Small intestine (tissue), 16 donors: Measurements from ENCODE around the gene MTMR8. TPM values are rescaled to one million over a fixed set of nuclear protein-coding genes. Genes with fewer than 3 reads are reported as not detected.
"Not testable (repeated sequence)": the region's sequence is repeated elsewhere in the genome, so short reads cannot be mapped to it uniquely, and the experiment has no call there.

Experiments used
- DNase-seq, 2 donors: peaks; one replicate each; pipeline versions ENCODE4 v3.0.0 to v3.0.0-alpha.2; 2013
- FAIRE-seq: peaks from 2 replicates; lab custom pipeline; 2012; peaks lifted over from hg19 to GRCh38; lab: Jason Lieb, UNC
- H3K27ac ChIP-seq, 3 donors: one replicate each; pipeline ENCODE4 v1.5.1; 2013; ENCODE audit warnings: low read length in 2 of 3, mild to moderate bottlenecking in 2 of 3, control low read depth in 1 of 3, inconsistent platforms in 1 of 3, low read depth in 1 of 3, moderate library complexity in 1 of 3
- H3K27me3 ChIP-seq, 3 donors: one replicate each; pipeline ENCODE4 v1.6.1; 2013; ENCODE audit warnings: low read length in 3 of 3, inconsistent platforms in 1 of 3; ENCODE audit not compliant: control insufficient read depth in 3 of 3, insufficient read depth in 3 of 3
- H3K36me3 ChIP-seq, 3 donors: one replicate each; pipeline ENCODE4 v1.6.1; 2013; ENCODE audit warnings: low read length in 3 of 3, inconsistent platforms in 1 of 3, low read depth in 1 of 3, mild to moderate bottlenecking in 1 of 3, moderate library complexity in 1 of 3; ENCODE audit not compliant: control insufficient read depth in 3 of 3, insufficient read depth in 2 of 3
- H3K4me1 ChIP-seq, 3 donors: one replicate each; pipeline ENCODE4 v1.6.1; 2013; ENCODE audit warnings: low read length in 2 of 3, inconsistent platforms in 1 of 3, low read depth in 1 of 3, mild to moderate bottlenecking in 1 of 3, moderate library complexity in 1 of 3; ENCODE audit not compliant: control insufficient read depth in 3 of 3, insufficient read depth in 2 of 3
- H3K4me3 ChIP-seq, 3 donors: one replicate each; pipeline ENCODE4 v1.5.1; 2013; ENCODE audit warnings: low read length in 3 of 3, control low read depth in 1 of 3, inconsistent platforms in 1 of 3, low read depth in 1 of 3, mild to moderate bottlenecking in 1 of 3, moderate library complexity in 1 of 3
- H3K9me3 ChIP-seq, 2 donors: one replicate each; pipeline ENCODE4 v1.6.1; 2013; ENCODE audit warnings: low read depth in 1 of 2, low read length in 1 of 2; ENCODE audit not compliant: control insufficient read depth in 2 of 2, insufficient read depth in 1 of 2
- WGBS, 3 donors: extraction: QIAGEN DNeasy Blood & Tissue Kit; methylation state at CpG; one replicate each; pipeline ENCODE4 v1.1.7; 2013; 5-methylcytosine and 5-hydroxymethylcytosine counted together
- long read RNA-seq, 10 donors: transcript quantifications; one replicate each; lab custom pipeline, GENCODE V29; 2026
- polyA plus RNA-seq, 4 donors: library from polyadenylated mRNA; stranded (reverse) in 3 of 4; unstranded in 1 of 4; fragments of 200-250 nt in 3 of 4; fragments of 120-200 nt in 1 of 4; gene quantifications; one replicate each; pipeline versions ENCODE4 v1.2.1 to v1.2.3, GENCODE V29; 2013
- donor health status: healthy with polysubstance abuse.
- donor health status: control.
- donor health status: control.
- donor health status: Bipolar disorder and iron deficiency.
- donor health status: healthy.

The MTMR8 gene
- 1 to 10 TPM in 3 of 4 donors, under 1 TPM in 1; 0.67 to 2.5 (median 1.3) TPM for polyA plus RNA-seq
- long read RNA-seq, donor 1, result 0 reads
- long read RNA-seq, donor 2, result 0 reads
- long read RNA-seq, donor 3, result 0 reads
- long read RNA-seq, donor 4, result 0 reads
- long read RNA-seq, donor 5, result 0 reads
- long read RNA-seq, donor 6, result 0 reads
- long read RNA-seq, donor 7, result 0 reads
- long read RNA-seq, donor 8, result 0 reads
- long read RNA-seq, donor 9, result 0 reads
- long read RNA-seq, donor 10, result 0 reads

GRCh38 chrX:64394874-64395567 is at the start of gene MTMR8:
Gene MTMR8 (minus strand): TSS chrX:64395452. CDS start chrX:64395363, 89 bp downstream.
- no peak for FAIRE-seq
- WGBS, 3 donors, result 1 to 39% (median 12%) methylated on average over 27 to 40 of the region's 40 CpGs
- peak; percentile 70 to 79 for DNase-seq
- Histone ChIP-seq H3K4me1 (no peaks in the 10 kb centered on the region), H3K27ac (peak within 1 kb of the TSS in 1 of 3 donors; percentile 29), H3K9me3 (no peaks in the 10 kb centered on the region), H3K4me3 (peak within 1 kb of the TSS; percentile 68 to 69 (median 69)), H3K27me3 (no peaks in the 10 kb centered on the region), H3K36me3 (no peaks in the 10 kb centered on the region)

GRCh38 chrX:64439551-64439950 is 44.3 kb upstream of the MTMR8 start:
- no peaks in the 10 kb centered on the region for H3K36me3 ChIP-seq
- H3K27me3 ChIP-seq, result no peaks in the 10 kb centered on the region
- H3K4me3 ChIP-seq, result no peak overlapping the region
- FAIRE-seq, result no peak
- WGBS, 3 donors, result 70 to 98% (median 93%) methylated on average over 2 of the region's 2 CpGs
- no peak for DNase-seq
- no peak overlapping the region for H3K27ac ChIP-seq
- no peaks in the 10 kb centered on the region for H3K4me1 ChIP-seq
- no peaks in the 10 kb centered on the region for H3K9me3 ChIP-seq

GRCh38 chrX:64437665-64438064 is 42.4 kb upstream of the MTMR8 start:
- WGBS, 3 donors, result 77 to 89% (median 84%) methylated on average over 1 of the region's 1 CpG

GRCh38 chrX:64437218-64437617 is 42.0 kb upstream of the MTMR8 start:
- no peak for FAIRE-seq
- H3K27ac ChIP-seq, result no peak overlapping the region
- 63 to 68% (median 64%) methylated on average over 5 of the region's 5 CpGs for WGBS, 3 donors
- H3K36me3 ChIP-seq, result no peaks in the 10 kb centered on the region
- no peak overlapping the region for H3K4me3 ChIP-seq
- no peaks in the 10 kb centered on the region for H3K27me3 ChIP-seq
- peaks cover 0 to 3% of the 10 kb centered on the region in 2 donors for H3K9me3 ChIP-seq
- H3K4me1 ChIP-seq, result no peaks in the 10 kb centered on the region
- no peak for DNase-seq

More at GRCh38 chrX:64437665-64438064, 42.4 kb upstream of the MTMR8 start:
- Histone ChIP-seq H3K4me3 (no peak overlapping the region), H3K36me3 (no peaks in the 10 kb centered on the region), H3K27ac (no peak overlapping the region), H3K9me3 (peaks cover 0 to 3% of the 10 kb centered on the region in 2 donors), H3K27me3 (no peaks in the 10 kb centered on the region), H3K4me1 (no peaks in the 10 kb centered on the region)
- FAIRE-seq, result no peak
- DNase-seq, result no peak

- Histone ChIP-seq H3K9me3 (peaks cover 0 to 5% of the 10 kb centered on the region in 2 donors), H3K36me3 (no peaks in the 10 kb centered on the region), H3K4me1 (no peaks in the 10 kb centered on the region), H3K27me3 (no peaks in the 10 kb centered on the region), H3K27ac (no peak overlapping the region), H3K4me3 (no peak overlapping the region)
- FAIRE-seq, result no peak
- DNase-seq, result no peak
Measured at GRCh38 chrX:64428371-64428770, 33.1 kb upstream of the MTMR8 start.

GRCh38 chrX:64427787-64428186 is 32.5 kb upstream of the MTMR8 start:
- H3K36me3 ChIP-seq, result no peaks in the 10 kb centered on the region
- peaks cover 0 to 3% of the 10 kb centered on the region in 2 donors for H3K9me3 ChIP-seq
- H3K27me3 ChIP-seq, result no peaks in the 10 kb centered on the region
- H3K4me1 ChIP-seq, result no peaks in the 10 kb centered on the region
- H3K27ac ChIP-seq, result no peak overlapping the region
- DNase-seq, result no peak
- 25 to 41% (median 32%) methylated on average over 2 of the region's 2 CpGs for WGBS, 3 donors
- FAIRE-seq, result no peak
- H3K4me3 ChIP-seq, result no peak overlapping the region

GRCh38 chrX:64427281-64427680 is 32.0 kb upstream of the MTMR8 start:
- DNase-seq (no peak), FAIRE-seq (no peak)
- Histone ChIP-seq H3K4me1 (no peaks in the 10 kb centered on the region), H3K27ac (no peak overlapping the region), H3K27me3 (no peaks in the 10 kb centered on the region), H3K36me3 (no peaks in the 10 kb centered on the region), H3K9me3 (peaks cover 0 to 2% of the 10 kb centered on the region in 2 donors), H3K4me3 (no peak overlapping the region)

GRCh38 chrX:64409730-64410129 is 14.5 kb upstream of the MTMR8 start:
- FAIRE-seq, H3K27me3 ChIP-seq, H3K4me3 ChIP-seq, H3K4me1 ChIP-seq, H3K9me3 ChIP-seq, H3K27ac ChIP-seq, DNase-seq, H3K36me3 ChIP-seq: not testable (repeated sequence)
- 91 to 93% (median 93%) methylated on average over 4 of the region's 4 CpGs for WGBS, 3 donors
